Mucosa of gallbladder (tissue), 1 donor: ENCODE results near the gene CSRP3. TPM values are rescaled to one million over a fixed set of nuclear protein-coding genes. Genes with fewer than 3 reads are reported as not detected.

Experiments
- DNase-seq: peaks from one replicate; pipeline ENCODE4 v3.0.0-alpha.2; 2020; ENCODE audit warnings: low spot score
- total RNA-seq: library from RNA; stranded (reverse); gene quantifications from one replicate; pipeline ENCODE4 v1.2.1, GENCODE V29; 2021
- donor health status: DM: no; HTN: no; CAD: no.

Gene CSRP3
- not detected for total RNA-seq

DNA sequence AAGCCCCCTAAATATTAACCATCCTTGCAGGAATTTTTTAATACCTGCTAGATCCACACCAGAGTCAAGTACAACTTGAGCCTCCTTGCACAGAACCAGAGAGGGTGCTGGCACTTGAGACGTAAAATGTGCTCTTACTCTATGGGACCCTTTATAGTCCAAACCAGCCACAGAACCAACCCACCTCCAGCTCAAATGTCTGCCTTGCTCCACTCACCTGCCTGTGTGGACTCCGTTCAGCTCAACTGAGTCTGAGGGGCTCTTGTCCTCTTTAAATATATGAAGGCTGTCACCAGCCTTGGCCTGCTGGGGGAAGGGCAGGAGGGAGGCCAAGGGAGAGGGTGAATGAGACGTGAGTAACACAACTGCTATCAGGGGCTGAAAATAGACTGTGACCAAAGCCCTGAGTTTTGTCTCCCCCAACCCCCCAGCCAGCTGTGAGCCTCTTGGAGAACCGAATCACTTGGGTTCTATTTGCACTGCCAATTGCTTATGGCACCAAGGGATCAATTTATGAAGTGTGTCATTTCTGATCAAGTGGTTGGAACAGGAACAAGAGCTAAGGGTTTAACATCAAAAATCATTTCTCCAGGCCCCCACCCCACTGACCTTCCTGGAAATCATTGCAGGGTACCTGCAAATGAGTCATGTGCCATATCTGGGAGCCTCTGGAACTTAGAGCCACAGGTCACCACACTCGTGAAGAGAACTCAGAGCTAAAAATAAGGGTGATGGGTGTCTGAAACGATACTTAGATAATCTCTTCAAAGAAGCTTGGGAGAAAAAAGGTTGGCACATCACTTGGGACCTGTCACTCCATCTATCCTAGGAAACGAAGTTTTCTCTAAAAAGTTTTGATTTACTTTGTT lies at the start of gene CSRP3:
Gene CSRP3 (minus strand): TSS at position 247 of the 869 bp plus-strand sequence. CDS start 9,535 bp downstream, outside the sequence.
- DNase-seq = no peak

DNA sequence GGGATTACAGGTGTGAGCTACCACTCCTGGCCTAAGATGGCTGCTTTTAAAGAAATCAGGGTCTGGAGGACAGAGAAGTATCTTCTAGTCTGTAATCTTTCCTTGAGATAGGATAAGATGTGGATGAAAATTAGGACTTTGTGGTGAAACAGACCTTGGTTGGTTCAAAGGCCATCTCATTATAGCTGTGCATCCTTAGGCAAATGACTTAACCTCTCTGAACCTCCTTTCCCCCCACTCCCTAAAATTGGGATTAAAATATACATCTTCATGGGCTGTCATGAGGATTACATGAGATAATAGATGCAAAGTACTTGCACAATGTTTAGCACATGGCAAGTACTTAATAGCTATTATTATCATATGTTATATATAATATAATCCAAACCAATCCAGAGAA lies 49.8 kb upstream of the CSRP3 start:
- no peak for DNase-seq

DNA sequence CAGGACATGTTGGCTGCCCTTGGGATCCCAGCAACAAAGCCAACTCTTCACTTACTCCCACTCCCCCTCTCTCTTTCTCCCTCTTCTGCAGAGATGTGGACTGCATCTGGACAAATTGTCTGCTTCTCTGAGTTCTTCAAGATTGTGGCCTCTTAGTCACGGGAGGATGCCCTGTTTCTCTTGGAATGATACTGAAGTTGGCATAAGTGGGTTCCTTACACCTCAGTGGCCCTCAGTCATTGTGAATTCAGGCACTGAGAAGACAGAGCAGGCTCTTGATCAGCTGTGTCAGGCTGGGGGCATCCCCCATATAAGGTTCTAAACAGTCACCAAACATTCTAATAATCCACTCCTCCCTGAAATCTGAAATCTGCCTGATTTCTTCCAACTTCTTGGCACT lies 45.0 kb upstream of the CSRP3 start:
- DNase-seq = no peak

DNA sequence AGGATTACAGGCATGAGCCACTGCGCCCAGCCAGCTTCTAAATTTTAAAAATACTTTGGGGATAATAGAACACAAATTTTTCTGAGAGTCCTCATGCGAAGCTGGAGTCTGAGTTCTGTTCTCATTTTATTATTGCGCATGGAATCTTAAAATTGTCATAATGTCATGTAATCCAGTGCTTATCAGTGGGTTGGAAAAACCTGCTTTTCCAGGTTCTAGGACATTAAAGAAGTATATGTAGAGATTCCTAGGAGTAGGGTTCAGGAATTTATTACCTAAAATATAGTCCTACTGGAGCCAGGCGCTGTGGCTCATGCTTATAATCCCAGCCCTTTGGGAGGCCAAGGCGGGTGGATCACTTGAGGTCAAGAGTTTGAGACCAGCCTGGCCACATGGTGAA lies 43.6 kb upstream of the CSRP3 start:
- DNase-seq = no peak

DNA sequence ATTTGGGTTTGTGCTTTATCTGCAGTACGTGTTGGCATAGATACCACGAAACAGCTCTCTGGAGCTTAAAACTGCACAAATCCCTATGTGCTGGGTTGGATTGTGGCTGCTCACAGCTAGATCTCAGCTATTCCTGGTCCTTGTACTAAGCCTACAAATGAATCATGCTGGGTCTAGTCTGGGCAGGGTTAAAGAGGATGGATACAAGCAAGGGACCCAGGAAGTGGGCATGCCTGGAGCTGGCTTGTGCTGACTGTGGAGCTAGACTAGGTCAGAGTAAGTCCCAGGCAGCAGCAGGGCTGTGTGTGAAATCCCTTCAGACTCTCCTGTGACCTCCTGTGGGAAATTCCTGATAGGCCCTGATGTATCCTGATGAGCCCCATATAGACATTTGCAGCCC lies 42.8 kb upstream of the CSRP3 start:
- no peak for DNase-seq

DNA sequence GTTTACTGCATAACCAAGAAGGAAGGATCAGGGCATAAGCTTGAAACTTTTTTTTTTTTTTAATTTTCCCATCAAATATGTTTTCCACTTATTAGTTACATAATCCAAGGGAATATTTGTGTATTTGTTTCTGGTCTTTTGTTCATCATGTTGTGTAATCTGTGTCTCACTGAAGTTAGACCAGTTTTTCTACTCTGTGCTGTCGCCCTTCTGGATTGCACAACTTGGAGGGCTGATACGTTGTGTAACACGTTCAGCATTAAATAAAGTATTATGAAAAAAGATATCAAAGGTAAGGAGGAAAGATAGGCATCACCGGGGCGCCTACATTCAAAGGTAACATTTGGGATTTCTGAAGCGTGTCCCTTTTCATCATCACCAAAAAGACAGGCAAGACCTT lies 42.3 kb upstream of the CSRP3 start:
- DNase-seq = no peak

DNA sequence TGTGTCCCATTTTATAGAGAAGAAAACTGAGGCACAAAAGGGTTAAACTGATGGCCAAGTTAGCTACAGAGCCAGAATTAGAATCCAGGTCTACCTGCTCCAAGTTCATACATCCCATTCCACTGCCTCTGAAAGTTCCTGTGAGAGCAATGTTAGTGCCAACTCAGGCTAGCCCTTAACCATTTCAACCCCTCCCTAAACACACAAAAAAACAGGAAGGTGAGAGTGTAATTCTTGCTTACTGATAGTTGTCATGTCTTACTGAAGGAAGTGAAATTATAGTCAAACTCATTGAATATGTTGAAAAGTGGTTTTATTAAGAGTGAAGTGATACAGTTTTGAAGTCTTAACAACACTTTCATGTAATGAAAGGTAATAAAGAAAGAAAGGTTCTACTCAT lies 41.8 kb upstream of the CSRP3 start:
- no peak for DNase-seq

DNA sequence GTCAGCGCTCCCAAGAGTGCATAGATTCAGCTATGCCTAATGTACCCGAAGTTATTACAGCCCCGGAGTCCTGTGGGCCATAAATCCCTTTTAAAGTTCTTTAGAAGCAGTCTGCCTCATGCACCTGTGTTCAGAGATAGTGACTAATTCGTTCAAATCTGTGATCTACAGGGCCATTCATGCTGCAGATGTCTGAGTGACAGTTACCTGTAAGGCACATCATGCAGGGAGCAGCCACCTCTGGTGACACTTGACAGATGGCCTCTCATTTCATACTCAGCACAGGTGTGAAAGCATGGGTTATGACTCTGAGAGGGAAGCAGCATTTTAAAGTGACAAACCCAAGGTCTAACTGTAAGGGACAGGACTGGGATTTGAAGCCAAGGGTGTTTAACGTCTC lies 41.4 kb upstream of the CSRP3 start:
- DNase-seq = no peak

DNA sequence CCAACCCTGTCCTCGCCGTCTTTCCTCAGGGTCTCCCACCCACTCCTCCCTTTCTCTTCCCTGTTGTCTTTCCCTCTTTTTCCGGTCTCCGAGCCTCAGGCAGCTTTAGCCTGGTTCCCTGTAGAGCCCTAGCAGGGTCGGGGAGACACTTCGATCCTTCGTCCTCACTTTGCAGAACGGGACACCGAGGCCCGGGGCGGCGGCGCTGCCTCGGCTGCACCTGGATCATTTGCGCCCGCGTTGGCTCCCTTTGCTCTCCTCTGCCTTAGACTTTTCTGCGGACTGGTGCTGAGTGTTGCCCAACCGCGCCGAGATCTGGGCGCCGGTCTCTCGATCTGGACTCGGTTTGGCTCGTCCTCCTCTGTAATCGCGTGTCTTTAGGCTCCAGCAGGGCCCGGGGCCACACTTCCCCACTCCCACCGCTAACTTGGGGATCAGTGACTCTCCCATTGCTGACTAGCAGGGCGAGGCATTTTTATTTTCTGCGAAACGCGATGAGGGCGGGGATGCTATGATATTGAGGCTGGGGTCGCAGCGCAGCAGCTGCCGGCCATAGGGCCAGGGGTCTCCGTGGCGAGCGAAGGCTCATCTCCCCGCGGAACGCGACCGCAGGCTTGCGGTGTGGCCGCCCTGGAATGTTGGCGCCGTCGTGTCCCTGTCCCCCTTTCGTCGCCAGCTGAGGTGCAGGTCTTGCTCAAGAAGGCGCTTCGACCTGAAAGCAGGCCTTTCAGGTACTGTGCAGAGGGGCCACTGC lies 40.6 kb upstream of the CSRP3 start:
- no peak for DNase-seq

DNA sequence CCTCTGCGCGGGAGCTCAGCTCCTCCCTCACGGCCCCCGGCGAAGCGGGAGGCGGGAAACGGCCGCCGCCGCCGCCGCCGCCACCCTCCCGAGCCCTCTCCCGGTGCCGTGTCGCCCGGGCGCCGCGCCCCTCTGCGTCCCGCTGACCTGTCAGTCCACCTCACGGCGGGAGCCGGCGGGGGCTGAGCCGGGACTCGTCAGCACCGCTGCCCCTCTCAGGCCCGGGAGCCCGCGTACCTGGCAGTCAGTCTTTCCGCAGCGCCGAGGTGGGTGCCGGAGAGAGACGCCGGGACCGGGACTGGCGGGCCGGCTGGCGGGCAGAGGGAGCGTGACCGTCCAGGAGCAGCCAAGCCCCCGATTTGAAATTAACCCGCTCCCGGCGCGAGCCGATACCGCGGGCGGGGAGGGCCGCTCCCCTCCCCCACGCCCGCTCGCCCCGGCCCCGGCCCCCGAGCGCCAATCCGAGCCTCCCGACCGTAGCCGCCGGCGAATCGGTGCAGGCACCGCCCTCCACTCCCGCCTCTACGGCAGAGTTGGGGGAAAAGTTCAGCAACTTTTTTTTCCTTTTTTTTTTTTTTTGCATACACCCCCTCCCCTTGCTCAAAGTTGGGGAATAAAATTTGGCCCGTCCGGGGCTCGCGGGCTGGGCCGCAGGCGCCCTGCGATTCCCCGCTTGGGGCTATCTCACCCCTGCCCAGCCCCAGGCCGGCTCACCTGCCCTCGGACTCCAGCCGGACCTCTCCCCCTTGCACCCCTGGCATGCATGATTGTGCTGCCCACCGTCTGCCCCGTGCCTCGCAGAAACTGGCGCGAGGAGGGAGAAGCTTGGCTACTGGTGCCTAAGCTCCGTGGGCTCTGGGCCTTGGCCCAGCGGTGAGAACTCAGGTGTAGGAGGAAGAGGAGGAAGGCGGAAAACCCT lies 39.7 kb upstream of the CSRP3 start:
- no peak for DNase-seq

DNA sequence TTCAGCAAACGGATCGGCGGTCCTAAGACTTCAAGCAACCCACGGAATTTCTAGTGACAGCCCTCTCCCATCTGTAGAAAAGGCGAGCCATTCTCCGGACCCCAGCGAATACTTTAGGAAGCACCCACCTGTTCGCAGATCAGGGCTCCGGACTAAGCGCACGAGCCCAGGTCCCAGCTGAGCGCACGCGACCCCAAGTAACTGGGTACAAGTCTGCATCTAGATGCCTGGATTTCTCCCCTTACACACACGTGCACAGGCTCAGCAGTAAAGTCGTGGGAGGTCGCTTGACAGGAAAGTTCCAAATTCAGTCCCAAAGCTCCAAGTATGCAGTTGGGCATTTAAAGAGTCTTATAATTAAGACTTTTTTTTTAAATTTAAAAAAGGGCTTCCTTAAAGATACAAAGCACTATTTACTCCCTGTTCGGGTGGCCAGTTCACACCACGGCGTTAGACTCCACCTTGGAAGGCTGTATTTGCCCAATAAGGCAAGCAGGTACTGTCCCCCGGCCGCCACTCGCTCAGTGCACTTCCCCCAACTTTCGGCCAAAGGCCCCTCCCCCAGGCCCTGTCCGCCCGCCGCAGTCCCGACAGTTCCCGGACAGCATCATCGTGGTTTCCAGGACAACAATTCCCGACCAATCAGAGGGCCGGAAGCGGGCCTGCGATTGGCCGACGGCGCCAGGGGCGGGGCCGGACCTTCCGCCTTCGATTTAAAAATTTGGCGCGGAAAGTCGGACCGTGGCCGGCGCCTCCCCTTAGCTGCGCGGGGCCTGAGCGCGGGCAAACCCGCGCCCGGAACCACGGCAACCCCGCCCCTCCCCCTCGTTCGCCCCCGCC lies 38.9 kb upstream of the CSRP3 start, which contains the start of gene E2F8:
Gene E2F8 (minus strand): TSS at position 526 of the 840 bp plus-strand sequence. CDS start 824 bp downstream, outside the sequence.
- DNase-seq = peak; percentile 94

DNA sequence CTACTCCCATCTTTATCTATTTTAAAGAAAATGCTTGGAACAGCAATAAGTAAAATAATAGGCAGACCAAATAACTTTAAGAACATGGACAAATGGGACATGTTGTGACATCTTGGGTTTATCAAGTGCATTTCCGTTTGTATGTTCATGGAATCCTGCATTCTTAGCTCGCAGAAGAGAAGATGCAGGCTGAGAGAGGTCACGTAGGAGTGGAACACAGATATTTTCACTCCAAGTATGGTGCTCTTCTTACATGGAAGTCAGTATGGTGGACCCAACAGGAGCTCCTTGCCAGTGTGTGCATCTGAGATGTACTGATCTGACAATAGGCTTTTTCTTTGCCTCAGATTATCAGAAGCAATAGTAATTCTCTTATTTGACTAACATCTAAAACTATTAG lies 37.3 kb upstream of the CSRP3 start:
- DNase-seq = no peak

DNA sequence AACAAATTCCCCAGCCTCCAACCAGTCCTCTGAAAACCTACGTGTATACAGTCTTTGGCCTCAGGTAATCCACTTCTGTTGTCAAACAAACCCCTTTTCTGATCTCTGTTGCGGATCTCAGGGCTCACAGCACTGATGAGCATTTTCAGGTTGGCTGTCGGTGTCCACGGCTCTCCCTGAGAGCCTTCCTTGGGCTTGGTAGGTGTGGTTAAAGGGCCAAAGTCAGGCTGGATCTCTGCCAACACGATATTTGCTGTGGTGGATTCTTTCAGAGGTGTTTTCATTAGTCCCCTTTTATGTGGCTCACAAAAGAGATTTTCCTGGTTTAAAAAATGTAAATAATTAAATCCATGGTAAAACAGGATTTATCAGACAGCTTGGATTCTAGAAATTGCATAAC lies 36.0 kb upstream of the CSRP3 start:
- DNase-seq = peak; percentile 29

DNA sequence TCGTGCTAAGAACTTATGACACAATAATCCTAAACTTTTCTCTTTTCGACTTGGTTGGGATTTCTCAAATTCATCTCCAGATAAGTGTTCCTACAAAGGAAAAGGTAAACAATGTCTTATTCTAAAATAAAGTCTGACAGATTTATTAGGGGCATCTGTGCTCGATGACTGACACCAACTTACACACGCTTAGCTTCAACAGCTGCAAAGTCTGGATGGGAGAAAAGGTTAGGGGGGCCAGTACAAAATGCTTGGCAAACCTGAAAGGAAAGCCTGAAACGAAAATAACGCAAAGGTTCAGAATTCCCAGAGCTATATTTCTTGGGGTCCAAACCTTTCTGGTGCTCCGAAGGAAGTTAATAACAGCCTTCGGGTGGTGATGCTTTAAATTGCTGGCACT lies 35.6 kb upstream of the CSRP3 start:
- DNase-seq = no peak

DNA sequence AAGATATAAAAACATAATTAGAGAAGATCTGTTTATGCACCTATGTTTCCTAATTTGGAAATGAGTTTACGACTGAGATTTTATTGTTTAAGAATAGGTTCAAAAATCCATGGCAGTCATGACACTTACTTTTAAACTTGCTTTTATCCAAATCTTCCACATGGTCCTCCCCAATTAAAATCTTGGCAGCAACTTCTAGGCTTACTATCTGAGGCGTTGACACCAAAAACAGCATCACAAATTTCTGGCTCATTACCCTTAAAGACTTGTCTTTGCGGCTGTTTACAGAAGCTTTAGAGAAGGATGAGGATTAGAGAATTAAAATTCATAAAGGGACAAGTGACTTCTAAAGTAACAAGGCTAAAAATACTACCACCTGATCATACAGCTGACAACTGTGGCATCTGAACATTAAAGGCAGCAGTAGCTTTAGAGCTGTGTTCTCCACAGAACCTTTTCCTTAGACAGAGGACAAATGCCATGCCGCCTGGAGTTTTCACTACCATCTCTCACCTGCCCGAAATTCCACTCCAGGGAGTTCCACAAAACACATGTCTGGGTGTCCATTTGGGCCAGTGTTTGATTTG lies 32.5 kb upstream of the CSRP3 start:
- no peak for DNase-seq

DNA sequence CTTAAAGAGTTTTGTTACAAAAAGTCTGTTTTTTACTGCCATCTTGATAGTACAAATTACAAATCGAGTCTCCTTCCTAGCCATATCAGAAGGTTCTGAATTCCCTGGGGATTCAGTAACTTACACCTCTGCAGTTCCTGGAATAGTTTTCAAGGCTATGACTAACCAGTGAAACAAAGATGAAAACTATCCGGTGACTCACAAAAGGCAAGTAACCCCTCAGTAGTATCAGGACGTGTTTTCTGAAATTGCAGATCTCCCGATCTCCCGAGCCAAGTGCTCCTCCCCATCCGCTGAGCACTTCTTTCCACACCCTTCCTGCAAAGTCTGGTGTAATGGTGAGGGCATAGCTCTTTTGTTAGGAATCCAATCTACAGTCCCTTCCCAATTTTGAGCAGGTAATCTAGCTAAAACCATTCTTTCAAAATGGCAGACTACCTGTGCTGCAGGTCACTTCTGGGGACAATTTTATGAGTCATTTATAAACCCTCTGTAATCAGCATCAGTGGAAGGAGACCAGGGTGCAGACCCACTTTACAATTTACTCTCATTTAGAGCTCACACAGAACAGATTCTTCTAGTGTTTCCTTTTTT lies 31.2 kb upstream of the CSRP3 start:
- DNase-seq = no peak

DNA sequence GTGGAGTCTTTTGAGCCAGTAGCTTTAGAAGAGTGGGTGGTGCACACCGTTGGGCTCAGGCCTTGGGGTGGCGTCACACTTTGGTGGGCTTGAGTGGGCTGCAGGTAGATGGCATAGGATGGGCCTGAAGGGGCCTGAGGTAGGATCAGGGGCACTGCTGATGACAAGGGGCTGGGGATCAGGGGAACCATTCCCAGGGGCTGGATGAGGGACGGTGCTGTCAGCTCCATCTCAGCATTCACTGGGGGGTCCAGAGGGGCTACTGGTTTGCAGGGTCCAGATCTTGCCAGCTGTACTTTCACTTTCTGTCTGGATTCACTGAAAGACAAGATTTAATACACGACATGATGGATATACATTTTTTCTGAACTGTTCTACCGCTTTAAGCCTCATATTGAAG lies 27.9 kb upstream of the CSRP3 start:
- no peak for DNase-seq

DNA sequence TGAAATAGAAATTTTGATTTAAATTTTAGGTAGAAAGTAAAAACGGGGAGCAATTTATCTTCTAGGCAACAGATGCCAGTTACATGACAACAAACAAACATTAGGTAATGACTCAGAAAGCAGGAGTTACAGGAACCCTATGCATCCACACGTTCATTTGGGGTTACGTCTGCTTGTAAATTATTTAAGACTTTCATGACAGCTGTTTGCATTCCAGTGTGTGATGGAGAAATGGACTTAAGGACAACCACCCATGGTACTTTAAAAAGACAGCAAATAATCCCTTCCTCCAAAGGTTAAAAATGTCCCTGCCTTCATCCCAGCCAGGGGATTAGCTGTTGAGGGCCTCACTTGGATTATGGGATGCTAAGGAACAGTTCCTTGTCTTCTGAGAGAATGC lies 27.2 kb upstream of the CSRP3 start:
- DNase-seq = no peak

DNA sequence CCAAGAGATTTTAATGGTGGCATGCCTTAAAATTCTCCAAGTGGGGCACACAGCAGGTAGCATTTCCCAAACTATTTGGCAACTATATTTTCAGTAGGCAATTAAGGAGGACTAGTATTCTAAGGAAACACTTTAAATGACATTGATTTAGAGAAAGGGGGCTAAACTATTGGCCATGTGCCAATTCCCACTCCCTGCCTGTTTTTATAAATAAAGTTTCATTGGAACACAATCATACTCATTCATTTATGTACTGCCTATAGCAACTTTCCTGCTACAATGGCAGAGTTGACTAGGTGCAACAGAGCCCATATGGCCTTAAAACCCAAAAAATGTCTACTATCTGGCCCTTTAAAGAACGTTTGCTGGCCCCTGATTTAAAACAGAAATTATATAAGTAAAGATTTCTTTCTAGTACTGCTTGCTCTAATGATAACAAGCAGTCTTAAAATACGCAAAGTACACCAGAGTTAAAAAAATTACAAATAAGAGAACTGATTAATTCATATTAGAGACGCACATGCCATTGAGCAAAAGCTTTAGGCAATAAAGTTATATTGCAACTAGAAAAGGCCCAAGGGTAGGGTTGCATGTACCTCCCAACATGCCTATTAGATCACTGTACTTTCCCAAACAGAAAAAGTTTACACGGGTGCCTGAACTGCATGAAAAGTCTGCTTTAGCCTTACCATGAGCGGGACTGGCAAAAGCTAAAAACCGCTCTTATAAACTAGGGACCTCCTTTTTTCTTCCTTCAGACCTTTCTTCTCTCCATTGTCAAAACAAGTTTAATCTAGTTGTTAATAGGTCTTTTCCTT lies 24.8 kb upstream of the CSRP3 start:
- no peak for DNase-seq
